Right renal cortex interstitium (tissue), 3 donors: ENCODE results near the gene ILK. TPM values are rescaled to one million over a fixed set of nuclear protein-coding genes. Genes with fewer than 3 reads are reported as not detected.

Experiments used
- DNase-seq, 3 donors: peaks; one replicate each; pipeline ENCODE4 v3.0.0-alpha.2; 2013; ENCODE audit warnings: low read depth in 3 of 3, low spot score in 2 of 3
- polyA plus RNA-seq, 3 donors: library from polyadenylated mRNA; unstranded; fragments of 120-200 nt; gene quantifications; one replicate each; pipeline ENCODE4 v1.2.1, GENCODE V29; 2013; ENCODE audit not compliant: insufficient read length in 3 of 3

The ILK gene
- polyA plus RNA-seq, 3 donors = 144 to 167 (median 159) TPM

- DNase-seq = no peak
These were observed 31.4 kb upstream of the ILK start for GRCh38 chr11:6572215-6572614.

- DNase-seq = no peak
These were observed 28.5 kb upstream of the ILK start for GRCh38 chr11:6574816-6575715.

GRCh38 chr11:6576471-6577373 is 26.9 kb upstream of the ILK start:
- peak in 1 of 3 donors; percentile 31 for DNase-seq

GRCh38 chr11:6578134-6578533 is 25.4 kb upstream of the ILK start:
- no peak for DNase-seq

GRCh38 chr11:6579681-6580080 is 23.9 kb upstream of the ILK start:
- DNase-seq = no peak

GRCh38 chr11:6583584-6583983 is 20.0 kb upstream of the ILK start:
- DNase-seq = no peak

GRCh38 chr11:6584528-6584927 is 19.0 kb upstream of the ILK start:
- DNase-seq = no peak

GRCh38 chr11:6586434-6587359 is 16.9 kb upstream of the ILK start:
- DNase-seq = no peak

GRCh38 chr11:6587360-6587953 is 16.1 kb upstream of the ILK start:
- no peak for DNase-seq

- DNase-seq = no peak
These were observed 15.6 kb upstream of the ILK start for GRCh38 chr11:6588018-6588417.

GRCh38 chr11:6594142-6594768 is 9.3 kb upstream of the ILK start:
- DNase-seq = no peak

GRCh38 chr11:6596239-6596877 is 7.2 kb upstream of the ILK start:
- DNase-seq = no peak

- no peak for DNase-seq
These were observed 5.0 kb upstream of the ILK start for GRCh38 chr11:6598555-6598954.

- no peak for DNase-seq
These were observed 4.1 kb upstream of the ILK start for GRCh38 chr11:6599449-6599848.

- DNase-seq = no peak
These were observed 3.6 kb upstream of the ILK start for GRCh38 chr11:6599881-6600390.

- DNase-seq = no peak
These were observed 2.5 kb upstream of the ILK start for GRCh38 chr11:6601041-6601461.

- no peak for DNase-seq
These were observed 1.3 kb upstream of the ILK start for GRCh38 chr11:6602096-6602940.

- DNase-seq = peak in 1 of 3 donors; percentile 50
These were observed 580 bp downstream of the ILK start for GRCh38 chr11:6604081-6604626.
